Smooth muscle cell (in vitro differentiated cells): ENCODE measurements around the gene NOL8. TPM values are rescaled to one million over a fixed set of nuclear protein-coding genes. Genes with fewer than 3 reads are reported as not detected.

Experiments used
- DNase-seq: peaks from one replicate; lab custom pipeline; 2025; ENCODE audit not compliant: unreplicated experiment; lab: John Stamatoyannopoulos, UW
- H2AFZ ChIP-seq: fragments of 200-600 bp; sonication (generic); 2 replicates; pipeline ENCODE4 v1.6.0; 2016; ENCODE audit warnings: antibody characterized with exemption, low read depth, mild to moderate bottlenecking
- H3F3A ChIP-seq: fragments of 200-600 bp; sonication (generic); 2 replicates; pipeline ENCODE4 v1.6.0; 2017; ENCODE audit warnings: antibody characterized with exemption, low read depth
- H3K27ac ChIP-seq: fragments of 200-600 bp; sonication (generic); 2 replicates; pipeline ENCODE4 v1.5.1; 2016; ENCODE audit warnings: low read depth, mild to moderate bottlenecking
- H3K27me3 ChIP-seq: fragments of 200-600 bp; sonication (generic); 2 replicates; pipeline ENCODE4 v1.6.1; 2016; ENCODE audit warnings: low read depth, mild to moderate bottlenecking
- H3K36me3 ChIP-seq: fragments of 200-600 bp; sonication (generic); 2 replicates; pipeline ENCODE4 v1.5.1; 2016; ENCODE audit warnings: low read depth
- H3K4me1 ChIP-seq: fragments of 200-600 bp; sonication (generic); 2 replicates; pipeline ENCODE4 v1.5.1; 2016; ENCODE audit warnings: low read depth
- H3K4me2 ChIP-seq: fragments of 200-600 bp; sonication (generic); 2 replicates; pipeline ENCODE4 v1.6.0; 2016; ENCODE audit warnings: mild to moderate bottlenecking
- H3K4me3 ChIP-seq: fragments of 200-600 bp; sonication (generic); 2 replicates; pipeline ENCODE4 v1.5.1; 2016; ENCODE audit warnings: mild to moderate bottlenecking
- H3K79me2 ChIP-seq: fragments of 200-600 bp; sonication (generic); 2 replicates; pipeline ENCODE4 v1.6.0; 2016; ENCODE audit warnings: low read depth, mild to moderate bottlenecking
- H3K9ac ChIP-seq: fragments of 200-600 bp; sonication (generic); 2 replicates; pipeline ENCODE4 v1.6.0; 2016; ENCODE audit warnings: low read depth
- H3K9me3 ChIP-seq: fragments of 200-600 bp; sonication (generic); replicated peaks from 2 replicates; pipeline ENCODE4 v1.5.1; 2016; ENCODE audit warnings: low read depth
- H4K20me1 ChIP-seq: fragments of 200-600 bp; sonication (generic); 2 replicates; pipeline ENCODE4 v1.6.0; 2016; ENCODE audit warnings: low read depth
- CTCF ChIP-seq: fragments of 200-600 bp; sonication (generic); IDR thresholded peaks from 2 replicates; pipeline ENCODE4 v1.5.1; 2017; ENCODE audit warnings: borderline replicate concordance, mild to moderate bottlenecking, antibody characterized with exemption; ENCODE audit not compliant: insufficient read depth, poor library complexity, severe bottlenecking
- WGBS: methylation state at CpG from one replicate; pipeline ENCODE4 v1.1.7; 2016; ENCODE audit warnings: low lambda C conversion rate; 5-methylcytosine and 5-hydroxymethylcytosine counted together
- polyA plus RNA-seq: library from polyadenylated mRNA; unstranded; fragments of >200 nt; fragmentation: Nextera tagmentation; extraction: Ambion mirVana; gene quantifications from 2 replicates; pipeline ENCODE4 v1.2.1, GENCODE V29; 2016
- total RNA-seq: library from RNA; depleted of rRNA; stranded (reverse); fragments of >200 nt; gene quantifications from 2 replicates; pipeline ENCODE4 v1.2.3, GENCODE V29; 2014

The NOL8 gene
- total and polyA plus RNA-seq, 2 experiments from 2014 or later = 15.1 to 21.3 TPM

DNA sequence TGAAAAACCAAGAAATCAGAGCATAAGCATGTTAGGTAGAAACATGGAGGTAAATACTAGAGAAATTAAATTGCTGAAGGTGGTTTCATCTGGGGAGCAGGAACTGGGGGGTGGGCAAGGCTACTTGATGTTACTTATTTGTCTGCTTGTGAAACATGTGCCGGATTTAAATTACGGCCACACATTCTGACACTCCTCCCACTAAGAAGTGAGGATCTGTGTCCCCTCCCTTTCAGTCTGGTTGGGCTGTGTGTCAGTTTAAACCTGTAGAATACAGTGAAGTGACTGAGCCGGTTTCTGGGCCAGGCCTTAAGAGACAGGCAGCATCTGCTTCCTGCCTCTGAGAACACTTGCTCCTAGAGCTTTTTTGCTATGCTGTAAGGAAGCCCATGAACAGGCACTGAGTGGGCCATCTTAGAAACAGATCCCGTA, 29.3 kb downstream of the NOL8 start:
- Histone ChIP-seq H2AFZ (peak overlapping the region; percentile 78), H3K4me2 (peak overlapping the region; percentile 88), H3K27ac (peak overlapping the region; percentile 92), H3K4me3 (no peak overlapping the region), H3K4me1 (peaks cover 17% of the 10 kb centered on the region), H3K27me3 (no peaks in the 10 kb centered on the region), H3K9me3 (no peaks in the 10 kb centered on the region), H3K36me3 (peaks cover 28% of the 10 kb centered on the region), H3K79me2 (peaks cover 26% of the 10 kb centered on the region), H3K9ac (peak overlapping the region; percentile 20), H3F3A (peaks cover 27% of the 10 kb centered on the region), H4K20me1 (peaks cover 15% of the 10 kb centered on the region)
- TF ChIP-seq CTCF = no peak
- WGBS = 23% methylated on average over 4 of the region's 4 CpGs
- no peak for DNase-seq

GRCh38 chr9:92295240-92295790, 29.8 kb downstream of the NOL8 start:
- WGBS = 27% methylated on average over 7 of the region's 7 CpGs
- TF ChIP-seq CTCF = no peak
- Histone ChIP-seq H4K20me1 (peaks cover 15% of the 10 kb centered on the region), H2AFZ (peak overlapping the region; percentile 78), H3K4me1 (peaks cover 17% of the 10 kb centered on the region), H3K79me2 (peaks cover 31% of the 10 kb centered on the region), H3K27me3 (no peaks in the 10 kb centered on the region), H3K36me3 (peaks cover 24% of the 10 kb centered on the region), H3K9me3 (no peaks in the 10 kb centered on the region), H3K4me3 (no peak overlapping the region), H3K27ac (peak overlapping the region; percentile 92), H3K4me2 (peak overlapping the region; percentile 88), H3F3A (peaks cover 28% of the 10 kb centered on the region), H3K9ac (peak overlapping the region; percentile 20)
- no peak for DNase-seq

DNA sequence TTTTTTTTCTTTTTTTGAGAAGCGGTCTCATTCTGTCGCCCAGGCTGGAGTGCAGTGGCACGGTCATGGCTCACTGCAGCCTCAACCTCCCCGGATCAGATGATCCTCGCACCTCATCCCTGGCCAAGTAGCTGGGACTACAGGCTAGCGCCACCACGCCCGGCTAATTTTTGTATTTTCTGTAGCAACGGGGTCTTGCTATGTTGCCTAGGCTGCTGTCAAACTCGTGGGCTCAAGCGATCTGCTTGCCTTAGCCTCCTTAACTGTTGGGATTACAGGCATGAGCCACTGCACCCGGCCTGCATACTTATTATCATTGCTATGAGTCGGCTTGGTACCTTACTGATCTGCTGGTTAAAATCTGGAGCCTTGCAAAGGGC, 30.9 kb downstream of the NOL8 start:
- DNase-seq = no peak
- H3K79me2 ChIP-seq = peaks cover 42% of the 10 kb centered on the region
- H3K9me3 ChIP-seq = no peaks in the 10 kb centered on the region
- H3K9ac ChIP-seq = peak overlapping the region; percentile 57
- H3K27me3 ChIP-seq = no peaks in the 10 kb centered on the region
- TF ChIP-seq CTCF = no peak
- H2AFZ ChIP-seq = peak overlapping the region; percentile 65
- peaks cover 15% of the 10 kb centered on the region for H3K36me3 ChIP-seq
- H3K27ac ChIP-seq = peak overlapping the region; percentile 92
- peaks cover 17% of the 10 kb centered on the region for H3K4me1 ChIP-seq
- 27% methylated on average over 13 of the region's 13 CpGs for WGBS
- H3K4me3 ChIP-seq = peak overlapping the region; percentile 91
- peaks cover 19% of the 10 kb centered on the region for H4K20me1 ChIP-seq
- H3F3A ChIP-seq = peaks cover 28% of the 10 kb centered on the region
- peak overlapping the region; percentile 88 for H3K4me2 ChIP-seq
